Chondrocyte (in vitro differentiated cells): ENCODE results near the gene MBOAT7. TPM values are rescaled to one million over a fixed set of nuclear protein-coding genes. Genes with fewer than 3 reads are reported as not detected.

Experiments
- DNase-seq: peaks from one replicate; pipeline ENCODE4 v3.0.0; 2021; ENCODE audit warnings: mixed read lengths, low spot score
- H3K27ac Mint-ChIP-seq: one replicate; pipeline ENCODE4 v1.8.0; 2021; ENCODE audit warnings: mild to moderate bottlenecking, moderate library complexity, mixed read lengths; ENCODE audit not compliant: unreplicated experiment
- H3K27me3 Mint-ChIP-seq: 2 replicates; pipeline ENCODE4 v1.8.0; 2021; ENCODE audit warnings: low read depth, mixed read lengths
- H3K36me3 Mint-ChIP-seq: 2 replicates; pipeline ENCODE4 v1.8.0; 2021; ENCODE audit warnings: low read depth, mixed read lengths
- H3K4me1 Mint-ChIP-seq: 2 replicates; pipeline ENCODE4 v1.8.0; 2021; ENCODE audit warnings: low read depth, mild to moderate bottlenecking, mixed read lengths
- H3K4me3 Mint-ChIP-seq: one replicate; pipeline ENCODE4 v1.8.0; 2021; ENCODE audit warnings: mild to moderate bottlenecking, moderate library complexity, mixed read lengths; ENCODE audit not compliant: unreplicated experiment
- H3K9me3 Mint-ChIP-seq: 2 replicates; pipeline ENCODE4 v1.8.0; 2021; ENCODE audit warnings: low read depth, mixed read lengths
- CTCF ChIP-seq: fragments of 200-600 bp; sonication (generic); IDR thresholded peaks from 2 replicates; pipeline ENCODE4 v1.5.0; 2021; ENCODE audit warnings: antibody characterized with exemption, mild to moderate bottlenecking, moderate library complexity
- total RNA-seq: library from RNA; stranded (reverse); gene quantifications from 3 replicates; pipeline ENCODE4 v1.2.1, GENCODE V29; 2021

Gene MBOAT7
- total RNA-seq, 1 donor from 2014 or later, result 83.8 TPM

DNA sequence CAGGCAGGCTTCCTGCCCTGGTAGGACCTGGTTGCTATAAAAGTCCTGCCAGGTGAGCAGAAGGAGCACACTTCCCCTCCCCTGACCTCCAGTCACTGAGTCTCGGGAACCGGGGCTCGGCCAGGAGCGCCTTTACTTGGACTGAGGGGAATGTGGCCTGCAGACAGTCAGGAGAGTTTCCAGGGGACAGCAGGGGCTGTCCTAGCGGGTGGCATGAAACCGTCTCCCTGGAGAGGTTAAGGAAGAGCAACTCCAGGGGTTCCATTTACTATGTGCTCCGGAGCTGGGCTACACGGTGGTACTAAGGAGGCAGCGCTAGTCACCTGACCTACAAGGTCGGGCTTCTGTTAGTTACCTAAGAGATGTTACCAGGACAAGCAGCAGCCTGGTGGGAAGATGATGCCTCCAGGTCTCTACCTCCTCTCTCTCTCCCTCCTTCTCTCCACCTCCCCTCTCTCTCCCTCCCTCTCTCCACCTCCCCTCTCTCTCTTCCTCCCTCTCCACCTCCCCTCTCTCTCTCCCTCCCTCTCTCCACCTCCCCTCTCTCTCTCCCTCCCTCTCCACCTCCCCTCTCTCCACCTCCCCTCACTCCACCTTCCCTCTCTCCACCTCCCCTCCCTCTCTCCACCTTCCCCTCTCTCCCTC lies 55.9 kb downstream of the MBOAT7 start:
- Mint-ChIP-seq H3K27ac (no peak overlapping the region), H3K9me3 (no peaks in the 10 kb centered on the region), H3K36me3 (peaks cover 7% of the 10 kb centered on the region), H3K4me1 (peaks cover 12% of the 10 kb centered on the region), H3K27me3 (peaks cover 4% of the 10 kb centered on the region), H3K4me3 (no peak overlapping the region)
- no peak for TF ChIP-seq CTCF
- no peak for DNase-seq

DNA sequence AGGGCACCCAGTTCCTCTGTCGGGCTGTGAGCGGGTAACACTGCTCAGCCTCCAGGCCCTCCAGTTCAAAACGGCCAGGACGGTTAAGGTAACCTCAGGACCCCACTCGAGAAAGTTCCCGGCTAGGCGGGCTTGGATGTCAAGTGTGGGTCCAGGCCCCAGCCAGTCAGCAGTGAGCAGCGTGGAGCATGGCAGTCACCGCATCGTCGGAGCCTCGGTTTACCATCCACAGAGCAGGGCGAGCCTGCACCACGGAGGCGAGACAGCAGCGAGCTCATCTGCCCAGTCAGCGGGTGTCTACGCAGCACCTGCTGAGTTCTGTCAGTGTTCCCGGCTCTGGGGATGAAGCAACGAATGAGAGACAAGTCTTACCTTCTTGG lies 59.8 kb downstream of the MBOAT7 start:
- no peak for DNase-seq
- no peak overlapping the region for H3K4me3 Mint-ChIP-seq
- no peak for TF ChIP-seq CTCF
- no peak overlapping the region for H3K27ac Mint-ChIP-seq
- no peaks in the 10 kb centered on the region for H3K9me3 Mint-ChIP-seq
- peaks cover 12% of the 10 kb centered on the region for H3K36me3 Mint-ChIP-seq
- H3K27me3 Mint-ChIP-seq, result peaks cover 4% of the 10 kb centered on the region
- no peaks in the 10 kb centered on the region for H3K4me1 Mint-ChIP-seq

GRCh38 chr19:54128796-54129616 lies 60.4 kb downstream of the MBOAT7 start:
- TF ChIP-seq CTCF, result no peak
- H3K27me3 Mint-ChIP-seq, result no peaks in the 10 kb centered on the region
- no peak overlapping the region for H3K4me3 Mint-ChIP-seq
- H3K27ac Mint-ChIP-seq, result no peak overlapping the region
- no peak for DNase-seq
- no peaks in the 10 kb centered on the region for H3K9me3 Mint-ChIP-seq
- H3K36me3 Mint-ChIP-seq, result peaks cover 14% of the 10 kb centered on the region
- H3K4me1 Mint-ChIP-seq, result no peaks in the 10 kb centered on the region

DNA sequence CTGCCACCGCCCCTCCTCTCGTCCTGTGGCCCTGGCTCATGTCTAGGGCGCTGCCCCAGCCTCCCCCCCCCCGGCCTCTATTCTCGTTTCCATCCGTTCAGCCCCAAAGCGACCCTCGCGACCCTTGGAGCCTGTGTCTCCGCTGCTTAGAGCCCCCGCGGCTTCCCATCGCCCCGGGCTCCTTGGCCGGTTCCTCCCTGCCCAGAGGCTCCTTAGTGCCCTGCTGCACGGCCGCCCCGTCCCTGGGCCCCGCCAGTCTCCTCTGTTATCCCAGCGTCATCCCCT lies 61.0 kb downstream of the MBOAT7 start:
- no peak overlapping the region for H3K4me3 Mint-ChIP-seq
- H3K27me3 Mint-ChIP-seq, result no peaks in the 10 kb centered on the region
- H3K9me3 Mint-ChIP-seq, result no peaks in the 10 kb centered on the region
- no peak for TF ChIP-seq CTCF
- H3K36me3 Mint-ChIP-seq, result peaks cover 17% of the 10 kb centered on the region
- no peak for DNase-seq
- no peaks in the 10 kb centered on the region for H3K4me1 Mint-ChIP-seq
- no peak overlapping the region for H3K27ac Mint-ChIP-seq

DNA sequence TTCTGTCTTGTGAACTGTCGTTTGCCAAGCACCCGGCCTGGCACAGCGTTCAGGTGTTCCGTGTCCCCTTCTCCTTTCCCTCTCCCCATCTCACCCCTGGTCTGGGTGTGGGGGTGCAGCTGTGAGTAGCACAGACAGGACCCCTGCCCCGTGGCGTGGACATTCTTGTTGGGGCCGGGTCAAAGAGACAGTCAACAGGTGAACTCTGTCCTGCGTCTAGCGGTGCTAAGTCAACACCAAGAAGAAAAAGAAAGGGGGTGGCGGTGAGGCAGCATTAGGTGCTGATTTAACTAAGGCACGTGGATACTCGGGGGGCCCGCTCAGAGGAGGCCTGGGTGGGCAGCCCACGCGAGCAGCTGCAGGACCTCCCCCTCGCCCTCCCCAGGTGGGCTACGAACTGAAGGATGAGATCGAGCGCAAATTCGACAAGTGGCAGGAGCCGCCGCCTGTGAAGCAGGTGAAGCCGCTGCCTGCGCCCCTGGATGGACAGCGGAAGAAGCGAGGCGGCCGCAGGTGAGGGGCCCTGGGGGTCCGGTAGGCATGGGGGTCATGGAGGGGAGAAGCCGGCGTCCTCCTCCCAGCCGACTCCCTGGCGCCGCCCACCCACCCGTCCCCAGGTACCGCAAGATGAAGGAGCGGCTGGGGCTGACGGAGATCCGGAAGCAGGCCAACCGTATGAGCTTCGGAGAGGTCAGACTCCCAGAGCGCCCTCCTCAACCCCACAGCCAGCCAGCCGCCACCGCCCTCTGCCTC lies 61.5 kb downstream of the MBOAT7 start:
- no peaks in the 10 kb centered on the region for H3K9me3 Mint-ChIP-seq
- no peak for DNase-seq
- no peak overlapping the region for H3K27ac Mint-ChIP-seq
- no peaks in the 10 kb centered on the region for H3K27me3 Mint-ChIP-seq
- no peak overlapping the region for H3K4me3 Mint-ChIP-seq
- H3K36me3 Mint-ChIP-seq, result peaks cover 19% of the 10 kb centered on the region
- TF ChIP-seq CTCF, result no peak
- no peaks in the 10 kb centered on the region for H3K4me1 Mint-ChIP-seq
